PFSK-1 (cell line): ENCODE data around the gene DISP1.

Experiments
- FOXP2 ChIP-seq: optimal IDR thresholded peaks from 2 replicates; pipeline ENCODE3; 2011; ENCODE audit warnings: borderline replicate concordance, control low read depth, inconsistent platforms; ENCODE audit not compliant: insufficient read depth; ENCODE audit errors: extremely low read length, extremely low read depth
- POLR2AphosphoS5 ChIP-seq: IDR thresholded peaks from 2 replicates; pipeline ENCODE4 v1.6.1; 2012; ENCODE audit warnings: low read depth, mild to moderate bottlenecking, control low read depth, low read length, moderate library complexity
- REST ChIP-seq, 2 experiments: IDR thresholded peaks; 2 replicates each; pipeline versions ENCODE4 v1.6.1 to v1.8.0; 2011 to 2012; ENCODE audit warnings: low read depth in 2 of 2, low read length in 2 of 2, control low read depth in 1 of 2, inconsistent platforms in 1 of 2, mild to moderate bottlenecking in 1 of 2, moderate library complexity in 1 of 2; ENCODE audit not compliant: insufficient read depth in 1 of 2
- SIN3A ChIP-seq: IDR thresholded peaks from 2 replicates; pipeline ENCODE4 v1.6.1; 2012; ENCODE audit warnings: mild to moderate bottlenecking, low read length, moderate library complexity, borderline replicate concordance; ENCODE audit not compliant: insufficient read depth
- TAF1 ChIP-seq: IDR thresholded peaks from 2 replicates; pipeline ENCODE4 v1.6.1; 2012; ENCODE audit warnings: low read length, control low read depth, borderline replicate concordance; ENCODE audit not compliant: insufficient read depth

The DISP1 gene

GRCh38 chr1:222801067-222801466, 13.8 kb upstream of the DISP1 start:
- no peak for TF ChIP-seq REST (IDR thresholded peaks at IDR 0.05; ENCODE audit: insufficient read depth in 1 of 2, low read depth in 2 of 2, low read length in 2 of 2)
- TF ChIP-seq FOXP2, result no peak
- TF ChIP-seq TAF1, result no peak
- TF ChIP-seq POLR2AphosphoS5, result no peak
- no peak for TF ChIP-seq SIN3A

GRCh38 chr1:222811671-222812070, 3.2 kb upstream of the DISP1 start:
- TF ChIP-seq SIN3A (no peak), FOXP2 (no peak)

GRCh38 chr1:222813866-222814535, 838 bp upstream of the DISP1 start:
- no peak for TF ChIP-seq TAF1
- no peak for TF ChIP-seq FOXP2
- no peak for TF ChIP-seq SIN3A
- no peak for TF ChIP-seq POLR2AphosphoS5
- no peak for TF ChIP-seq REST (IDR thresholded peaks at IDR 0.05; ENCODE audit: insufficient read depth in 1 of 2, low read depth in 2 of 2, low read length in 2 of 2)

- TF ChIP-seq SIN3A (no peak), TAF1 (no peak), REST (IDR thresholded peaks at IDR 0.05; ENCODE audit: insufficient read depth in 1 of 2, low read depth in 2 of 2, low read length in 2 of 2) (no peak), FOXP2 (no peak), POLR2AphosphoS5 (no peak)
Observed at GRCh38 chr1:222815440-222815765, 564 bp downstream of the DISP1 start.

GRCh38 chr1:222817529-222817928, 2.7 kb downstream of the DISP1 start:
- no peak for TF ChIP-seq POLR2AphosphoS5
- no peak for TF ChIP-seq FOXP2
- TF ChIP-seq REST (IDR thresholded peaks at IDR 0.05; ENCODE audit: insufficient read depth in 1 of 2, low read depth in 2 of 2, low read length in 2 of 2), result 0 out of 4 replicates have a peak, but pooled peaks of 1 of the 2 experiments have one; percentile 10
- no peak for TF ChIP-seq TAF1
- TF ChIP-seq SIN3A, result no peak
